SK-N-MC (cell line): ENCODE data around the gene ALG1L2.
"Not testable (repeated sequence)": the region's sequence is repeated elsewhere in the genome, so short reads cannot be mapped to it uniquely, and the experiment has no call there.

ENCODE experiments used
- DNase-seq: peaks from one replicate; pipeline ENCODE4 v3.0.0-alpha.2; 2011; ENCODE audit warnings: low read depth, low spot score
- H3K27ac ChIP-seq: fragments of 200-600 bp; sonication (generic); 2 replicates; pipeline ENCODE4 v1.5.1; 2016; ENCODE audit warnings: mixed run types
- H3K36me3 ChIP-seq: fragments of 200-600 bp; sonication (generic); 2 replicates; pipeline ENCODE4 v1.6.1; 2017; ENCODE audit warnings: antibody characterized with exemption, low read length, mixed read lengths; ENCODE audit not compliant: insufficient read depth
- H3K4me3 ChIP-seq: fragments of 200-600 bp; sonication (generic); 2 replicates; pipeline ENCODE4 v1.5.1; 2016
- H3K9ac ChIP-seq: fragments of 200-600 bp; sonication (generic); 2 replicates; pipeline ENCODE4 v1.8.0; 2017; ENCODE audit warnings: mixed run types, mixed read lengths; ENCODE audit not compliant: insufficient read length
- H3K9me3 ChIP-seq: fragments of 200-600 bp; sonication (generic); 2 replicates; pipeline ENCODE4 v1.6.1; 2017; ENCODE audit warnings: low read depth, mild to moderate bottlenecking, antibody characterized with exemption, low read length, moderate library complexity, mixed read lengths

ALG1L2 gene

DNA sequence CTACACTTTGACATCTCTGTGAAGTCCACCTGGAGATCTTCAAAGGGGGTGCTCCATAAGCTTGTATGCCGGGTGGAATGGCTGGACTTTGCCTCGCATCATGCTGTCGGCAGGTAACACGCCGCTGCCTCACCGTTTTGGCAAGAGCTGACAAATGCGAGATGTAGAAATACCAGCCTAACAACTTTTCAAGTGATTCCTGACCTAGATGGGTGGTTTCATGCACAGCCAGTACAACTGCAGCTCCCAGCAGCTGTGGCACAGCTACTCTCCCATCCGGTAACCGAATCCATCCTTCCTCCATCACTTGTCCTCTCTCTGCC lies 62.7 kb downstream of the ALG1L2 start:
- H3K27ac ChIP-seq, H3K36me3 ChIP-seq, H3K4me3 ChIP-seq, DNase-seq, H3K9me3 ChIP-seq, H3K9ac ChIP-seq: not testable (repeated sequence)

DNA sequence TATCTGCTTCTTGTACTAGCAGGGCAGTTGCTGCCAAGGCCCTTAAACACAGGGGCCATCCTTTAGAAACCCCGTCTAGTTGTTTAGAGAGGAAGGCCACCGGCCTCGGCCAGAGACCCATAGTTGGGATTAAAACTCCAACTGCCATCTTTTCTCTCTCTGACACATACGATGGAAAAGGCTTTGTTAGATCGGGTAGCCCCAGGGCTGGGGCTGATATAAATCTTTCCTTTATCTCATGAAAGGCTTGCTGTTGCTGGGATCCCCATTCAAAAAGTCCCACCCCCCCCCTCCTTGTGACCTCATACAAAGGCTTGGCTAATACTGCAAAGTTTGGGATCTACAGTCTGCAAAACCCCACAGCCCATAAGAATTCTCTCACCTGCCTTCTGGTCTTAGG lies 63.8 kb downstream of the ALG1L2 start:
- H3K36me3 ChIP-seq, H3K27ac ChIP-seq, DNase-seq, H3K9ac ChIP-seq, H3K9me3 ChIP-seq, H3K4me3 ChIP-seq: not testable (repeated sequence)

DNA sequence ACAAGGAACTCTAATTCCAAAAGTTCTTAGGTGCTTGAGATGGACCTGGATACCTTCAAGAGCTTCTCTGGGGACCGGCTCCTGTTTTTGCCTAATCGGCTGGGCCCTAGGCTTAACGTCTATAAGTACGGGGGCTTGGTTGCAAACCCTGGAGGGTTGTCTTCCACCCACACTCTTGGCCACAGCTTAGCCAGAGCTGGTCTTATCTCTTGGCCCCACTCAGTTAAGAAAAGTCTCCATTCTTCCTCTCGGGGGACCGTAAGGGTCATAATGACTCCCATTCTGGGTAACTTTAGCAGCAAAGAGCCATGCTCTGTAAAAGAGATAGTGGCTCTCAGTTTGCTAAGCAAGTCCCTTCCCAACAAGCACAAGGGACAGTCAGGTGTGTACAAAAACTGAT lies 64.8 kb downstream of the ALG1L2 start:
- not testable (repeated sequence) for H3K27ac ChIP-seq, DNase-seq, H3K9ac ChIP-seq

More for the DNA sequence above, 64.8 kb downstream of the ALG1L2 start:
- not testable (repeated sequence) for H3K9me3 ChIP-seq, H3K4me3 ChIP-seq, H3K36me3 ChIP-seq
